ENCODE results near the gene LYST.

DNA sequence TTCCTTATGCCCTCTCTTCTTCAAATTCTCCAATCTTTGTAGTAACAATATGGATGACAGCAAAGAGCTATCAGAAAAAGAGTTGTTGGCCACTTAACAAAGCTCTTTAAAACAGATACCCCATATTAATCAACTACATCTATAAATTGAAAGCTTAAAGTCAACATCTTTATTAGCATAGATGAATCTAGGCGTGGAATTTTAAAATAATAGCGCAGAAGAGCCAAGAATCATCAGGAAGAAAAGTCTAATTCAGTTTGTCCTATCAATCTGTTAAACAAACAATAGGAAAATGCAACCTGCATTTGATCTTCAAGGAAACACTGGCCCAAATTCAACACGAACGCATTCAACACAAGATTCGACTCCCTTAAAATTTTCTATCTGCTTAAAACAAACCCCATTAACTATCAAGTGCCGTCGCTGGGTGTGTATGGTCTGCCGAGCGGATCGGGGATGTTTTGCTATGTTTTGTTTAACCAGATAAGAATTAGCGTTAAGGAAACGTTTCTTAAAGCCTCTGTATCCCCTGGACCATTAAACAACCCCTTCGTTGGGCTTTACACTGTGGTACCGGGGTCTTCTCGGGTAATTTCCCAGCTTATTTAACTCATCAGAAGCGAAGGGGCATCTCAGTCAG, 1.0 kb downstream of the LYST start:
- TF ChIP-seq CTCF (conservative IDR thresholded peaks at IDR 0.05; ENCODE audit: low read length) (no peak), EZH2phosphoT487 (IDR thresholded peaks at IDR 0.05; ENCODE audit: borderline replicate concordance) (no peak)
